Bronchial epithelial cell (primary cell): ENCODE results near the gene FNDC3B. TPM values are rescaled to one million over a fixed set of nuclear protein-coding genes. Genes with fewer than 3 reads are reported as not detected.

Source experiments
- DNase-seq: peaks from one replicate; pipeline ENCODE4 v3.0.0-alpha.2; 2010; ENCODE audit warnings: low read depth
- FAIRE-seq: peaks from 2 replicates; lab custom pipeline; 2011; peaks lifted over from hg19 to GRCh38; lab: Jason Lieb, UNC
- H3K27me3 ChIP-seq: 2 replicates; pipeline ENCODE4 v1.5.1; 2011; ENCODE audit warnings: low read length; ENCODE audit not compliant: control insufficient read depth, insufficient read depth
- H3K36me3 ChIP-seq: 2 replicates; pipeline ENCODE4 v1.5.1; 2011; ENCODE audit warnings: low read length; ENCODE audit not compliant: control insufficient read depth, insufficient read depth
- H3K4me3 ChIP-seq: 2 replicates; pipeline ENCODE4 v1.5.1; 2011; ENCODE audit warnings: mild to moderate bottlenecking, low read depth, low read length, control low read depth
- CTCF ChIP-seq: IDR thresholded peaks from 2 replicates; pipeline ENCODE4 v1.5.1; 2011; ENCODE audit warnings: mild to moderate bottlenecking, moderate library complexity, low read length, control low read depth, inconsistent platforms; ENCODE audit not compliant: insufficient read depth, severe bottlenecking
- total RNA-seq: library from RNA; depleted of rRNA; stranded (reverse); fragments of >200 nt; gene quantifications from 2 replicates; pipeline ENCODE4 v1.2.1, GENCODE V29; 2014

FNDC3B gene
- total RNA-seq, 1 donor from 2014 or later: 39.2 TPM

GRCh38 chr3:172291650-172292049, 252.3 kb downstream of the FNDC3B start:
- no peak for TF ChIP-seq CTCF
- no peaks in the 10 kb centered on the region for H3K27me3 ChIP-seq
- FAIRE-seq (no peak), DNase-seq (no peak)
- H3K4me3 ChIP-seq: no peak overlapping the region
- peaks cover 7% of the 10 kb centered on the region for H3K36me3 ChIP-seq

GRCh38 chr3:172292422-172292821, 253.0 kb downstream of the FNDC3B start:
- no peak for TF ChIP-seq CTCF
- FAIRE-seq: no peak

GRCh38 chr3:172293093-172293492, 253.7 kb downstream of the FNDC3B start:
- FAIRE-seq: no peak
- Histone ChIP-seq H3K27me3 (no peaks in the 10 kb centered on the region), H3K36me3 (peaks cover 7% of the 10 kb centered on the region), H3K4me3 (no peak overlapping the region)
- TF ChIP-seq CTCF: no peak
- no peak for DNase-seq

More at GRCh38 chr3:172292422-172292821, 253.0 kb downstream of the FNDC3B start:
- Histone ChIP-seq H3K4me3 (no peak overlapping the region), H3K36me3 (peaks cover 7% of the 10 kb centered on the region), H3K27me3 (no peaks in the 10 kb centered on the region)
- no peak for DNase-seq

GRCh38 chr3:172294223-172294806, 254.9 kb downstream of the FNDC3B start:
- DNase-seq (no peak), FAIRE-seq (no peak)
- Histone ChIP-seq H3K27me3 (no peaks in the 10 kb centered on the region), H3K36me3 (peaks cover 7% of the 10 kb centered on the region), H3K4me3 (no peak overlapping the region)
- no peak for TF ChIP-seq CTCF

- H3K36me3 ChIP-seq: peaks cover 6% of the 10 kb centered on the region
- H3K4me3 ChIP-seq: no peak overlapping the region
- DNase-seq (no peak), FAIRE-seq (no peak)
- H3K27me3 ChIP-seq: no peaks in the 10 kb centered on the region
- TF ChIP-seq CTCF: no peak
Observed at GRCh38 chr3:172296248-172296974, 257.0 kb downstream of the FNDC3B start.
